H9 (cell line): Measurements from ENCODE around the gene FRK. TPM values are rescaled to one million over a fixed set of nuclear protein-coding genes. Genes with fewer than 3 reads are reported as not detected.

Source experiments
- DNase-seq: peaks from one replicate; pipeline ENCODE4 v3.0.0-alpha.2; 2017
- H2AFZ ChIP-seq: one replicate; pipeline ENCODE4 v1.6.1; 2013; ENCODE audit warnings: mild to moderate bottlenecking, low read length, control low read depth, moderate library complexity
- H2AK5ac ChIP-seq: 2 replicates; pipeline ENCODE4 v1.6.1; 2013; ENCODE audit warnings: low read length, control low read depth, mixed read lengths; ENCODE audit not compliant: insufficient read length
- H2BK120ac ChIP-seq: one replicate; pipeline ENCODE4 v1.6.1; 2013; ENCODE audit warnings: low read depth, mild to moderate bottlenecking, low read length, control low read depth, inconsistent platforms; ENCODE audit not compliant: poor library complexity, severe bottlenecking
- H2BK12ac ChIP-seq: 2 replicates; pipeline ENCODE4 v1.6.1; 2013; ENCODE audit warnings: low read length, control low read depth, mixed read lengths, low read depth; ENCODE audit not compliant: insufficient read length
- H2BK15ac ChIP-seq: 2 replicates; pipeline ENCODE4 v1.6.1; 2013; ENCODE audit warnings: low read depth, low read length, control low read depth
- H2BK20ac ChIP-seq: one replicate; pipeline ENCODE4 v1.6.1; 2013; ENCODE audit warnings: low read depth, mild to moderate bottlenecking, low read length, control low read depth, inconsistent platforms; ENCODE audit not compliant: poor library complexity, severe bottlenecking
- H2BK5ac ChIP-seq: 2 replicates; pipeline ENCODE4 v1.6.1; 2013; ENCODE audit warnings: low read length, control low read depth, mixed read lengths; ENCODE audit not compliant: insufficient read length
- H3K14ac ChIP-seq: 2 replicates; pipeline ENCODE4 v1.6.1; 2013; ENCODE audit warnings: low read length, control low read depth; ENCODE audit not compliant: insufficient read depth
- H3K18ac ChIP-seq: 2 replicates; pipeline ENCODE4 v1.6.1; 2013; ENCODE audit warnings: low read depth, mild to moderate bottlenecking, mixed read lengths, low read length, control low read depth; ENCODE audit not compliant: insufficient read length
- H3K23ac ChIP-seq: 2 replicates; pipeline ENCODE4 v1.6.1; 2013; ENCODE audit warnings: low read length, control low read depth, mixed read lengths, low read depth; ENCODE audit not compliant: insufficient read length
- H3K23me2 ChIP-seq: 2 replicates; pipeline ENCODE4 v1.6.1; 2013; ENCODE audit warnings: low read depth, mild to moderate bottlenecking, mixed read lengths, low read length, control low read depth; ENCODE audit not compliant: insufficient read length, poor library complexity, severe bottlenecking
- H3K27ac ChIP-seq: 2 replicates; pipeline ENCODE4 v1.5.1; 2013; ENCODE audit warnings: low read length, control low read depth, mixed read lengths, low read depth; ENCODE audit not compliant: insufficient read length
- H3K27me3 ChIP-seq: 2 replicates; pipeline ENCODE4 v1.6.1; 2013; ENCODE audit warnings: low read length, control low read depth, inconsistent platforms; ENCODE audit not compliant: insufficient read depth
- H3K4ac ChIP-seq: 2 replicates; pipeline ENCODE4 v1.6.1; 2013; ENCODE audit warnings: low read depth, mild to moderate bottlenecking, control low read depth, inconsistent platforms, low read length, moderate library complexity
- H3K4me1 ChIP-seq: 2 replicates; pipeline ENCODE4 v1.6.1; 2013; ENCODE audit warnings: low read length, control low read depth, inconsistent platforms; ENCODE audit not compliant: insufficient read depth
- H3K4me2 ChIP-seq: 2 replicates; pipeline ENCODE4 v1.6.1; 2013; ENCODE audit warnings: low read length, control low read depth, mixed read lengths; ENCODE audit not compliant: insufficient read length, insufficient read depth
- H3K56ac ChIP-seq: 2 replicates; pipeline ENCODE4 v1.6.1; 2013; ENCODE audit warnings: low read depth, mild to moderate bottlenecking, mixed read lengths, low read length, control low read depth; ENCODE audit not compliant: insufficient read length
- H3K79me1 ChIP-seq: 2 replicates; pipeline ENCODE4 v1.6.1; 2013; ENCODE audit warnings: low read depth, mild to moderate bottlenecking, moderate library complexity, low read length, control low read depth, inconsistent platforms; ENCODE audit not compliant: insufficient read depth, poor library complexity, severe bottlenecking
- H3K79me2 ChIP-seq: 2 replicates; pipeline ENCODE4 v1.6.1; 2013; ENCODE audit warnings: low read length, control low read depth, inconsistent platforms; ENCODE audit not compliant: insufficient read depth
- H3K9ac ChIP-seq: 2 replicates; pipeline ENCODE4 v1.6.1; 2013; ENCODE audit warnings: low read length, control low read depth, mixed read lengths; ENCODE audit not compliant: insufficient read length; ENCODE audit errors: extremely low read depth
- H3K9me3 ChIP-seq: one replicate; pipeline ENCODE4 v1.6.1; 2013; ENCODE audit warnings: low read depth, low read length, inconsistent platforms; ENCODE audit not compliant: control insufficient read depth
- H3T11ph ChIP-seq: one replicate; pipeline ENCODE4 v1.6.1; 2013; ENCODE audit warnings: mild to moderate bottlenecking, low read length, control low read depth, inconsistent platforms
- H4K20me1 ChIP-seq: one replicate; pipeline ENCODE4 v1.6.1; 2013; ENCODE audit not compliant: control insufficient read depth, insufficient read length, insufficient read depth
- H4K5ac ChIP-seq: 2 replicates; pipeline ENCODE4 v1.6.1; 2013; ENCODE audit warnings: low read depth, mild to moderate bottlenecking, mixed read lengths, low read length, control low read depth; ENCODE audit not compliant: insufficient read length
- H4K8ac ChIP-seq: replicated peaks from 2 replicates; pipeline ENCODE4 v1.6.1; 2013; ENCODE audit warnings: low read length, control low read depth, mixed read lengths, low read depth; ENCODE audit not compliant: insufficient read length
- H4K91ac ChIP-seq: 2 replicates; pipeline ENCODE4 v1.6.1; 2013; ENCODE audit warnings: low read depth, mild to moderate bottlenecking, moderate library complexity, mixed read lengths, low read length, control low read depth; ENCODE audit not compliant: insufficient read length
- H3K27ac Mint-ChIP-seq, 3 experiments: 2 replicates in 2 of 3; 3 replicates in 1 of 3; pipeline ENCODE4 v1.8.0; 2020 to 2021; ENCODE audit warnings: mixed read lengths in 3 of 3, mild to moderate bottlenecking in 1 of 3, moderate library complexity in 1 of 3
- H3K27me3 Mint-ChIP-seq: 2 replicates; pipeline ENCODE4 v1.8.0; 2021; ENCODE audit warnings: low read depth, mild to moderate bottlenecking, moderate library complexity, mixed read lengths
- H3K36me3 Mint-ChIP-seq, 3 experiments: 2 replicates in 2 of 3; 3 replicates in 1 of 3; pipeline ENCODE4 v1.8.0; 2020 to 2021; ENCODE audit warnings: low read depth in 3 of 3, mixed read lengths in 3 of 3; ENCODE audit not compliant: insufficient read depth in 1 of 3
- H3K4me1 Mint-ChIP-seq, 2 experiments: 2 replicates each; pipeline ENCODE4 v1.8.0; 2020; ENCODE audit warnings: mixed read lengths in 2 of 2
- H3K4me3 Mint-ChIP-seq, 2 experiments: 2 replicates in 1 of 2; 3 replicates in 1 of 2; pipeline ENCODE4 v1.8.0; 2020 to 2021; ENCODE audit warnings: mild to moderate bottlenecking in 2 of 2, mixed read lengths in 2 of 2, moderate library complexity in 1 of 2
- H3K9me3 Mint-ChIP-seq, 2 experiments: 2 replicates in 1 of 2; 3 replicates in 1 of 2; pipeline ENCODE4 v1.8.0; 2020; ENCODE audit warnings: mild to moderate bottlenecking in 2 of 2, mixed read lengths in 2 of 2, moderate library complexity in 1 of 2
- CTCF ChIP-seq: fragments of 200-600 bp; sonication (generic); conservative IDR thresholded peaks from 3 replicates; pipeline ENCODE4 v1.8.0; 2021; ENCODE audit warnings: antibody characterized with exemption, mild to moderate bottlenecking
- WGBS: extraction: QIAGEN DNeasy Blood & Tissue Kit; methylation state at CpG from one replicate; pipeline ENCODE4 v1.1.7; 2013; ENCODE audit warnings: missing lambda C conversion rate, low lambda C conversion rate, mixed read lengths; ENCODE audit not compliant: insufficient read length; ENCODE audit errors: extremely low coverage; 5-methylcytosine and 5-hydroxymethylcytosine counted together
- total RNA-seq: library from RNA; stranded (reverse); gene quantifications from 2 replicates; pipeline ENCODE4 v1.2.1, GENCODE V29; 2021

FRK gene
- total RNA-seq, 1 experiment from 2014 or later, result 0.15 TPM

GRCh38 chr6:116102873-116103272, 42.2 kb upstream of the FRK start:
- no peak overlapping the region for H4K91ac ChIP-seq
- no peak overlapping the region for H3K4ac ChIP-seq
- Mint-ChIP-seq H3K27me3 (no peaks in the 10 kb centered on the region; the same call in 1 of the 2 replicates), H3K4me1 (peaks cover 70 to 72% of the 10 kb centered on the region in 2 experiments), H3K9me3 (no peaks in the 10 kb centered on the region; a peak in 1 of 5 replicates), H3K4me3 (no peak overlapping the region), H3K27ac (peak overlapping the region in 2 of 3 experiments; percentile 1 to 59; a peak in 3 of 7 replicates), H3K36me3 (peaks cover 0 to 21% (median 5%) of the 10 kb centered on the region in 3 experiments; a peak in 4 of 7 replicates)
- no peaks in the 10 kb centered on the region for H3K23me2 ChIP-seq
- no peaks in the 10 kb centered on the region for H3K9me3 ChIP-seq
- WGBS, result no CpG with 5 or more reads among the region's 4 CpGs
- no peak overlapping the region for H2BK12ac ChIP-seq
- no peak overlapping the region for H3K9ac ChIP-seq
- H2AFZ ChIP-seq, result no peak overlapping the region
- H3K18ac ChIP-seq, result no peak overlapping the region
- no peak overlapping the region for H3K23ac ChIP-seq
- peaks cover 10% of the 10 kb centered on the region for H3K4me1 ChIP-seq
- H3T11ph ChIP-seq, result no peak overlapping the region
- no peak overlapping the region for H3K27ac ChIP-seq
- H2BK120ac ChIP-seq, result no peak overlapping the region
- no peak overlapping the region for H2BK15ac ChIP-seq
- H3K27me3 ChIP-seq, result no peaks in the 10 kb centered on the region
- H3K4me2 ChIP-seq, result no peak overlapping the region
- H3K56ac ChIP-seq, result no peak overlapping the region
- no peak overlapping the region for H2AK5ac ChIP-seq
- H2BK20ac ChIP-seq, result no peak overlapping the region
- H2BK5ac ChIP-seq, result no peak overlapping the region
- H4K8ac ChIP-seq, result no peak overlapping the region
- H3K14ac ChIP-seq, result no peak overlapping the region
- no peaks in the 10 kb centered on the region for H4K20me1 ChIP-seq
- H3K79me2 ChIP-seq, result peaks cover 4% of the 10 kb centered on the region; the same call in 1 of the 2 replicates
- H3K79me1 ChIP-seq, result no peaks in the 10 kb centered on the region
- no peak overlapping the region for H4K5ac ChIP-seq
- DNase-seq, result no peak
- no peak for TF ChIP-seq CTCF
